Measurements from ENCODE around the gene RAPGEF3.
A peak's percentile ranks its signal among the peaks of the same experiment; 100 is the strongest.

The RAPGEF3 gene

DNA sequence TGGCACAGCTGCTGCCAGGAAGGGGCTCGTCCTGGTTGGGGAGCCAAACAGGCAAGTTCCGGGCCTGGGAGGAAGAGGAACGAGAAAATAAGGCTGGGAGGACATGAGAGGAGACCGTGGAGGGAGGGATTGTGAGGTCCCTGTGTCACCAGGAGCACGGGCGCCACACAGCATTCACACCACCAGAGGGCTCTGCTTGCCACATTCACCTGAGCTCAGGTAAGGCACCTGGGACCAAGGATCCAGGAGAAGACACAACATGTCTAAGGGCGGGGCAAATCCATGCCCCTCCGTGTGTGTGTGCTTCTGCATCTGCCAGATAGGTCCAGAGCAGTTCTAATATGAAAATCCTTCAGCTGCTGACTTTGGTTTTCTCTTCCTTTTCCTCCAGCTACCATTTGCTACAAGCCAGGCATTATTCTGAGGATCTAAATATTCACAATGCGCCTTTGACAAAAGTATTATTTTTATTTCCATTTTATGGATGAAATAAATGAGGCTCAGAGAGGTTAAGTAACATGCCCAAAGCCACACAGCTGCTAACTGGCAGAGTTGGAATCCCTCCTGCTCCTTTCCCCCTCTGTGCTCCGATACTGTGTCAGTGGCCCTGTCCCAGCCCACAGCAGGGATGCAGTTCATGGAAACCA lies 14.6 kb downstream of the RAPGEF3 start:
- in situ Hi-C loops (cut with HindIII; ENCODE audit: low pct_ligation_motif_present, low sequenced_read_pairs) = no loop called here
- Histone ChIP-seq H3K36me3 (replicated peaks) (no peaks in the 10 kb centered on the region), H3K27me3 (replicated peaks) (peaks cover 8% of the 10 kb centered on the region), H3K27ac (no peak overlapping the region), H3K4me3 (ENCODE audit: low read depth, low read length) (no peak overlapping the region)
- DNase-seq = no peak
- TF ChIP-seq, protein P1, sequence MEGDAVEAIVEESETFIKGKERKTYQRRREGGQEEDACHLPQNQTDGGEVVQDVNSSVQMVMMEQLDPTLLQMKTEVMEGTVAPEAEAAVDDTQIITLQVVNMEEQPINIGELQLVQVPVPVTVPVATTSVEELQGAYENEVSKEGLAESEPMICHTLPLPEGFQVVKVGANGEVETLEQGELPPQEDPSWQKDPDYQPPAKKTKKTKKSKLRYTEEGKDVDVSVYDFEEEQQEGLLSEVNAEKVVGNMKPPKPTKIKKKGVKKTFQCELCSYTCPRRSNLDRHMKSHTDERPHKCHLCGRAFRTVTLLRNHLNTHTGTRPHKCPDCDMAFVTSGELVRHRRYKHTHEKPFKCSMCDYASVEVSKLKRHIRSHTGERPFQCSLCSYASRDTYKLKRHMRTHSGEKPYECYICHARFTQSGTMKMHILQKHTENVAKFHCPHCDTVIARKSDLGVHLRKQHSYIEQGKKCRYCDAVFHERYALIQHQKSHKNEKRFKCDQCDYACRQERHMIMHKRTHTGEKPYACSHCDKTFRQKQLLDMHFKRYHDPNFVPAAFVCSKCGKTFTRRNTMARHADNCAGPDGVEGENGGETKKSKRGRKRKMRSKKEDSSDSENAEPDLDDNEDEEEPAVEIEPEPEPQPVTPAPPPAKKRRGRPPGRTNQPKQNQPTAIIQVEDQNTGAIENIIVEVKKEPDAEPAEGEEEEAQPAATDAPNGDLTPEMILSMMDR (IDR thresholded peaks at IDR 0.05; ENCODE audit: low read depth, low read length, missing control alignments) = peak; percentile 66

DNA sequence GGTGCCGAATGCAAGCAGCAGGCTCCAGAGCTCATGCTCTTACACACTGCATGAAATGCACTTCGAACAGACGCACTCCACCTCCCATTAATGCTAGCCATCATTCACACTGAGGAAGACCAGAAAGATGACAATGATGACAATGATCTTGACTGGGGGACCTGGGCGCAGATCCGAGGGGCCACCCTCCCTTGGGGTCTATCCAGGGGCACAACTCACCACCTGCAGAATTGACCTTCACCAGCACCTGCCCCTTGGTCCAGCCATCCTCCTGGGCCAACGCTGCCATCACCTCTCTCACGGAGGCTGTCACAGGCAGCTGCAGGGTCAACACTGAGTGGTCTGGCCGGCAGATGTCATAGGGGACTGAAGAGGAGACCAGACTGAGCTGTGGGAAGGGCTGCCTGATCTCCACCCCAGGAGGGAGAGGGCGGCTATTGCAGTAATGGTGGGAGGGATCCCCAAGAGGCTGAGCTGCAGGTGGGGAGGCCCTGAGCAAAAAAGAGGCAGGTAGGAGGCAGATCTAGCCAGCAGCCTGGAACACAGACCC lies 15.3 kb downstream of the RAPGEF3 start:
- Histone ChIP-seq H3K36me3 (replicated peaks) (no peaks in the 10 kb centered on the region), H3K4me3 (ENCODE audit: low read depth, low read length) (no peak overlapping the region), H3K27ac (no peak overlapping the region), H3K27me3 (replicated peaks) (peaks cover 8% of the 10 kb centered on the region)
- DNase-seq = no peak
- TF ChIP-seq, protein P1 (IDR thresholded peaks at IDR 0.05; ENCODE audit: low read depth, low read length, missing control alignments) = no peak
- in situ Hi-C loops (cut with HindIII; ENCODE audit: low pct_ligation_motif_present, low sequenced_read_pairs) = no loop called here

DNA sequence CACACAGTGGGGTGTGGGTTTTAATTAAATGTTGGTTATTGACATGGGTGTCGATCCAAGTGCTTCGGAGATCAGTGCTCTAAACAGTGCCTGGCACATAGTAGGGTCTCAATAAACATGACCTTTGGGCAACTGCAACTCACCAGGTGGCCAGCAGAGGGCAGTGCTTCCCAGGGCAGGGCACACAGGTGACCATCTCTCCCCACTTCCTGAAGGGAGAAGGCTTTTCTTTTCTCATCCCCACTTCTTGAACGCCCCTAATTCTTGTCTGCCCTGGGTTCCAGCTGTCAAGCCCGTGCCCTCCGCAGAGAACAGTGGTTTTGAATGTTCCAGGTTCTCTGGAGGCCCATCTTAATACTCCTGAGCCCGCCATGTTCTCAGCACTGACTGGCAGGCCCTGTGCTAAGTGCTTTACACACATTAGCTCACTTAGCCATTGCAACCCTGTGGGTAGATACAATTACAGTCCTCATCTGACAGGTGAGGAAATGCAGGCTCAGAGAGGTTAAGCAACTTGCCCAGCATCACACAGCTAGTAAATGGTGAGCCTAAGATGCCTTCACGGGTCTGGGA lies 16.3 kb downstream of the RAPGEF3 start:
- Histone ChIP-seq H3K27ac (no peak overlapping the region), H3K27me3 (replicated peaks) (peaks cover 8% of the 10 kb centered on the region), H3K4me3 (ENCODE audit: low read depth, low read length) (no peak overlapping the region), H3K36me3 (replicated peaks) (no peaks in the 10 kb centered on the region)
- DNase-seq = no peak
- TF ChIP-seq, protein P1 (IDR thresholded peaks at IDR 0.05; ENCODE audit: low read depth, low read length, missing control alignments) = peak; percentile 98
- in situ Hi-C loops (cut with HindIII; ENCODE audit: low pct_ligation_motif_present, low sequenced_read_pairs) = no loop called here

DNA sequence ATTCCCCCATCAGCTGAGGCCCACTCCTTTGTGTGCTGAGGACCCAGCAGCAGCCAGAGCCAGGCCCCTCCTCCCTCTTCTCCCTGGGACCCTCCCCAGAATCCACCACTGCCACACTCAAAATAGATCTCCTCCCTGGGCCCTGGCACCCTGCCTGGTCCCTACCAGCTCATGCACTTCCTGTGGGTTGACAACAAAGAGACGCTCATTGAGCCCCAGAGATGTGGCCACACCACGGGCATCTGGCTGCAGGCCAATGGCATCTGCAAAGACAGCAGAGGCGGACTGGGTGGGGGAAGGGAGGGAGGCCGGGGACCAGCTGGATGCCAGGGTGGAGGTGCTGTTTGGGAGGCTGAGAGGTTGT lies 17.4 kb downstream of the RAPGEF3 start:
- no peak for DNase-seq
- TF ChIP-seq, protein P1 (IDR thresholded peaks at IDR 0.05; ENCODE audit: low read depth, low read length, missing control alignments) = no peak
- in situ Hi-C loops (cut with HindIII; ENCODE audit: low pct_ligation_motif_present, low sequenced_read_pairs) = no loop called here
- no peak overlapping the region for H3K27ac ChIP-seq
- no peaks in the 10 kb centered on the region for H3K36me3 ChIP-seq (replicated peaks)
- peaks cover 8% of the 10 kb centered on the region for H3K27me3 ChIP-seq (replicated peaks)
- H3K4me3 ChIP-seq (ENCODE audit: low read depth, low read length) = no peak overlapping the region

DNA sequence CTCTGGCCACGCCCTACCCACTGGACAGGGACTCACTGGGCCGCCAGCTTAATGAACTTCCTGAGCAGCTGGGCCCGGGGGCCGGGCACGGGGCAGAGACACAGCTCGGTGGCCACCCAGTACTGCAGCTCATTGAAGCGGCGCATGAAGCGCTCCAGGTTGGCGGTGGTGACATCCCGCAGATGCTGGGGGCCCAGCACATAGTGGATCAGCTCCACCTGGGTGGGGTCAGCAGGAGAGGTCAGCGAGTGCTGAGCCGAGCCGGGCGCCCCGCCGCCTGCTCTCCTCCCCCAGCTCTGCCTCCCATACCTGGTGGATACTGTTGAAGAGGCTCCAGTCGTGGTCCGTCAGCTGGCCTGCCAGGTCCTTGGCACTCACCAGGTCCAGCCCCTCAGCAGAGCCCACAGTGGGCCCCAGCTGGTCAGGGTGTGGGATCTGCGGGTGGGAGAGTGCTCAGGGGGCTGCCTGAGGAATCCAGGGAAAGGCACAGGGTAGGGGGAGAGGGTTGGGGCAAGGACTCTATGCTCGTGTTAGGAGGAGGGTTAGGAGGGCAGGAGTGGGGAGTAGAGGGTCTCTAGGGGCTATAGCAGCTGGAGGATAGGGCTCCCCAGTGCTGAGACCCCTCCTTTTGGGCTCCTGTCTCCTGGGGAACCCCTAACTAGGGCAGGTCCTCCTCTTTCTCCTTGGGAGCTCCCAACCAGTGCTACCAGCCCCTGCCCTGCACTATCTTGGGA lies 17.9 kb downstream of the RAPGEF3 start:
- H3K4me3 ChIP-seq (ENCODE audit: low read depth, low read length) = no peak overlapping the region
- H3K36me3 ChIP-seq (replicated peaks) = no peaks in the 10 kb centered on the region
- no peak overlapping the region for H3K27ac ChIP-seq
- in situ Hi-C loops (cut with HindIII; ENCODE audit: low pct_ligation_motif_present, low sequenced_read_pairs) = no loop called here
- TF ChIP-seq, protein P1 (IDR thresholded peaks at IDR 0.05; ENCODE audit: low read depth, low read length, missing control alignments) = no peak
- peaks cover 7% of the 10 kb centered on the region for H3K27me3 ChIP-seq (replicated peaks)
- DNase-seq = no peak

All from brain microvascular endothelial cell (primary cell).